ENCODE measurements around the gene TMOD1.
A peak's percentile ranks its signal among the peaks of the same experiment; 100 is the strongest.

Gene TMOD1

DNA sequence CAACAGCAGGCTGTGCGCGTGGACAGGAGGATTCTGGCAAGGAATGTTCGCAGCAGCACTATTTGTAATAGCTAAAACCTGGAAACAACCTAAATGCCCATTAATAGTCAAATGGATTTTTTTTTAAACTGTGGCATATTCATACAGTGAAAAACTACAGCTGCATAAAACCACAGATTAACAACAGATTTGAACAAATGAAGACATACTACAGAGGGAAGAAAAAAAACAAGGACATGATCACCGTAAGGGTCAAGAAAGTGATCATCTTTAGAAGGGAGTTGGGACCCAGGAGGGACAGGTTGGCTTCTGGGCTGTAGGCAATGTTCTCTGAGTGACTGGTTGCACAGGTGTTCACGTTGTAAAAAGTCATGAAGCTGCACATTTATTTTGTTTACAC lies 1.2 kb upstream of the TMOD1 start:
- DNase-seq (ENCODE audit: low read depth, low spot score), result no peak
- H3K4me3 ChIP-seq (ENCODE audit: low read depth, low read length), result no peak overlapping the region
- CTCF ChIA-PET, result interaction anchor here (1.5 to 2.2 kb wide), 3 partner anchors 26 to 115 kb away, joined by 5 to 8 read pairs (median 7); no protein-coding TSS in a partner anchor
- POLR2A ChIA-PET, result no interaction called here
- TF ChIP-seq, protein P1, sequence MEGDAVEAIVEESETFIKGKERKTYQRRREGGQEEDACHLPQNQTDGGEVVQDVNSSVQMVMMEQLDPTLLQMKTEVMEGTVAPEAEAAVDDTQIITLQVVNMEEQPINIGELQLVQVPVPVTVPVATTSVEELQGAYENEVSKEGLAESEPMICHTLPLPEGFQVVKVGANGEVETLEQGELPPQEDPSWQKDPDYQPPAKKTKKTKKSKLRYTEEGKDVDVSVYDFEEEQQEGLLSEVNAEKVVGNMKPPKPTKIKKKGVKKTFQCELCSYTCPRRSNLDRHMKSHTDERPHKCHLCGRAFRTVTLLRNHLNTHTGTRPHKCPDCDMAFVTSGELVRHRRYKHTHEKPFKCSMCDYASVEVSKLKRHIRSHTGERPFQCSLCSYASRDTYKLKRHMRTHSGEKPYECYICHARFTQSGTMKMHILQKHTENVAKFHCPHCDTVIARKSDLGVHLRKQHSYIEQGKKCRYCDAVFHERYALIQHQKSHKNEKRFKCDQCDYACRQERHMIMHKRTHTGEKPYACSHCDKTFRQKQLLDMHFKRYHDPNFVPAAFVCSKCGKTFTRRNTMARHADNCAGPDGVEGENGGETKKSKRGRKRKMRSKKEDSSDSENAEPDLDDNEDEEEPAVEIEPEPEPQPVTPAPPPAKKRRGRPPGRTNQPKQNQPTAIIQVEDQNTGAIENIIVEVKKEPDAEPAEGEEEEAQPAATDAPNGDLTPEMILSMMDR (IDR thresholded peaks at IDR 0.05; ENCODE audit: insufficient read depth, low read length, missing control alignments), result no peak

DNA sequence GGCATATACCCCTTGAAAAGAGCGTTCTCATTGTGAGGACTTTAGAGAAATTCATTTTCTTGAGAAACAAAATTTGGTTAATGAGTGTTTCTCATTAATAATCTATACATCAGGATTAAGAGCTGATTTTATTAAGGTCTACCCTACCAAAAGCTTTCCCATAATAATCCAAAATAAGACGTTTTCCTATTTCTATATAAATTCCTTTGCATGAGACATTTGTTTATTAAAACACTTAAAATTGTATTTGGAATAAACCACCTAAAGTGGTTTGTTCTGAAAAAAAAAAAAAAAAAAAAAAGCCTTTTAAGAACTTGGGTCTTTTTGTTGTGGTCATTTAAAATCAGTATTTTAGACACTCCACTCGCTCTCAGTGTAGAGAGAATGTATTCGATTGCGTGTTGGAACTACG lies 695 bp upstream of the TMOD1 start:
- ChIA-PET POLR2A (no interaction called here), CTCF (interaction anchor here (1.1 to 2.2 kb wide), 5 partner anchors 14 to 115 kb away, joined by 5 to 8 read pairs (median 6); no protein-coding TSS in a partner anchor)
- TF ChIP-seq, protein P1 (IDR thresholded peaks at IDR 0.05; ENCODE audit: insufficient read depth, low read length, missing control alignments), result no peak
- H3K4me3 ChIP-seq (ENCODE audit: low read depth, low read length), result no peak overlapping the region
- DNase-seq (ENCODE audit: low read depth, low spot score), result no peak

DNA sequence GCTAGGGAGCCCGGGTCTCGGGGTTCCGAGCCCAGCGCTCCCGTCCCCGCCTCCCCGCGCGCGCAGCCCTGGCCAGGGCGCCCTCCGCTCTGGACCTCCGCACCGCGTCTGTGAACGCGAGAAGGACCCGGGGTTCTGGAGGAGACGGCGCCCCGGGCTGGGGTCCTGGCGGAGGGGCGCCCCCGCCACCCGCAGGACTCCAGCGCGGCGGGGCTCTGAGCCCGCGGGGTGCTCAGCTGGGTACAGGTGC lies 431 bp downstream of the TMOD1 start:
- TF ChIP-seq, protein P1 (IDR thresholded peaks at IDR 0.05; ENCODE audit: insufficient read depth, low read length, missing control alignments), result no peak
- H3K4me3 ChIP-seq (ENCODE audit: low read depth, low read length), result peak overlapping the region; percentile 38
- CTCF ChIA-PET, result interaction anchor here (1.1 to 2.2 kb wide), 4 partner anchors 15 to 97 kb away, joined by 3 to 7 read pairs (median 6); no protein-coding TSS in a partner anchor
- POLR2A ChIA-PET, result interaction anchor here (0.9 kb wide), 1 partner anchor 131 kb away, joined by 5 read pairs; the partner anchor contains the start of genes NCBP1 and TSTD2
- DNase-seq (ENCODE audit: low read depth, low spot score), result no peak

DNA sequence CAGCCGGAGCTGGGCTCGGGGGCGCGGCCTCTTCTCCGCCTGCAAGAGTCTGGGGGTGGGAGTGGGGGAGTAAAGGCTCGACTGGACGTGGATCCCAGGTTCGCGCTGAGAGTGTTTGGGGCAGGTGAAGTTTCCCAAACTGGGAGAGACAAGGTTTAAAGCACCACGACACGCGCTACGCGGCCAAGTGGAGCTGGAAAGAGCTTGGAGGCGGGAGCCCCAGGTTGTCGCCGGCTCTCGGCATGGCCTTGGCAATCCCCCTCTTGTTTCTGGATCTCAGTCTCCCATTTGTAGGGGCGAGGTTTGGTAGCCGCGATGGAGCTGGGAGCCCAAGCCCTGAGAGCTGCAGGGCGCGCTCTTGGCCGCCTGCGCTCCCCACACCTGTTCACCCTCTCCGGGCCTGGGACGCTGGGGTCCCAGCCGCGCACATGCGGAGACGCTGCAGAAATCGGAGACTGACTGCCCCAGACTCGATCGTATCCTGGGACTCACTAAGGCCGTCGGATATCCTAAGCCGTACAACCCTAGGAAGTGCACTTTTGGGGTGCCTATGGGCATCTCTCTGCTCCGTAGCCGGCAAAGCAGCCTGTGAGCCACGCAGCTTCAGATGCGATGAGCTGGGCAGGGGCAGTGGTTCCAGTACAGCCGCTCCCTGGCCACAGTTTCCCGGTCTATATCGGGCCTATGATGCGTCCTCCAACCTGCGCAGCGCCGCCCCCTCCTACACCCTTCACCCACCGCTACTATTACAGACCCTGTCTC lies 937 bp downstream of the TMOD1 start:
- DNase-seq (ENCODE audit: low read depth, low spot score), result no peak
- TF ChIP-seq, protein P1 (IDR thresholded peaks at IDR 0.05; ENCODE audit: insufficient read depth, low read length, missing control alignments), result no peak
- no peak overlapping the region; the same call in none of the 2 replicates for H3K4me3 ChIP-seq (ENCODE audit: low read depth, low read length)
- ChIA-PET CTCF (interaction anchor here (1.1 to 2.2 kb wide), 5 partner anchors 16 to 96 kb away, joined by 3 to 7 read pairs (median 5); no protein-coding TSS in a partner anchor), POLR2A (interaction anchor here (0.9 to 1.0 kb wide), 2 partner anchors 9 to 131 kb away, joined by 4 to 5 read pairs; partner anchors contain the start of genes NCBP1 and TSTD2)

DNA sequence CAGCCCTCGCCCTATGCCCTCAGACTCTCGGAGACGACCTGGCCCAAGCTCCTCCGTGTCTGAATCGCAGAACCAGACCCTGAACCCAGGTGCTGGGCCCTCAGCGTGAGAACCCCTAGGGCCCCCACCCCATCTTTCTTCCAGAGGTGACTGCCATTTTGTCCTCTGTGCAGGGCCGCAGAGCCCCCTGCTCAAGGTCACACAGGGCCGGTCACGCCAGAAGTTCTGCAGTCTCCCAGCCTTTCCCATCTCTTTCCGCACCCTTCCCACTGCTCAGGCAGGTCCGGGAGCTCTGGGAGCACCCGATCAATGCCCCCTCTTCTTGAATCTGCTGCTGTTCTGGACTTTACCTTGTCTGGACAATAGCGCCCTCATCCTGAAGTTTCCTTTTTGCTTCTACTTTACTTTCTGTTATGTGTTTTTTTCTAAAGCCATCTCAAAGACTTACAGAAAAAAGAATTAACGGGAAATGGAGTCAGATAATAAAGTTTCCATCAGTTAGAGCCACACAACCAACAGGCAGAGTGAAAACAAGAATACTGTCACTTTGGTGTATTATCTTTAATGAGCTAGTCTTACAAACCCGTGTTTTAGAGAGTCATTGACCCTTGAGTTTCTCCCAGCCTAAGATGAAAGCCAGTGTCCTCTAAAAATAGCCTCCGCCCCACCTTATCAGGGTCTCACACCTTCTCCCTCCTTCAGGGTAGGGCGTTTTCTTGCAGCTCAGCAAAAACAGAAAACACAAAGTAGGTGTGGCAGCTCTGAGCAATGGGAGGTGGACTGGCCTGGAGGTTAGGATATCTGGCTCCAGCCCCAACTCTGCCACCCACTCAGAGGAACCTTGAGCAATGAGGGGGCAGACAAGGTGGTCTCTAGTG lies 1.8 kb downstream of the TMOD1 start:
- ChIA-PET CTCF (interaction anchor here (1.4 kb wide), 1 partner anchor 95 kb away, joined by 4 read pairs; no protein-coding TSS in a partner anchor), POLR2A (interaction anchor here (1.0 kb wide), 1 partner anchor 8 kb away, joined by 4 read pairs; no protein-coding TSS in a partner anchor)
- H3K4me3 ChIP-seq (ENCODE audit: low read depth, low read length), result no peak overlapping the region
- TF ChIP-seq, protein P1 (IDR thresholded peaks at IDR 0.05; ENCODE audit: insufficient read depth, low read length, missing control alignments), result no peak
- DNase-seq (ENCODE audit: low read depth, low spot score), result no peak

DNA sequence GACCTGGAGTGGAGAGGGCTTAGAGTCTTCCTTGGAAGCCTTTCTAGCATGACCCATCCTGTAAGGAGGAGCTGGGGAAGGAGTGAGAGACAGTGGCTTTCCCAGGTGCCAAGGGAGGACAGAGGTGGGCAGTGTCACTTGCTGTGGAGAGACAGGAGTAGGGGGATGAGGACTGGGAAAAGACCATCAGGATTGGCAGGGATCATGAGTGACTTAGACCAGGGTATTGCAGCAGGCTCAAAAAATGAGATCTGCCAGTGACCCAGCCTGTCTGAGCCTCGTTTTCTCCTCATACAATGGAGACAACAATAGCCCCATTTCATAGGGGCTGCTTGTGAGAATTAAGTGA lies 2.4 kb downstream of the TMOD1 start:
- TF ChIP-seq, protein P1 (IDR thresholded peaks at IDR 0.05; ENCODE audit: insufficient read depth, low read length, missing control alignments), result no peak
- ChIA-PET CTCF (no interaction called here), POLR2A (no interaction called here)
- no peak for DNase-seq (ENCODE audit: low read depth, low spot score)
- no peak overlapping the region for H3K4me3 ChIP-seq (ENCODE audit: low read depth, low read length)

All from AG04449 (cell line).